Loucy (cell line): ENCODE measurements around the gene ANXA4.

Experiments used
- H2AFZ ChIP-seq: fragments of 200-600 bp; sonication (generic); 2 replicates; pipeline ENCODE4 v1.6.0; 2016; ENCODE audit warnings: antibody characterized with exemption, mild to moderate bottlenecking, low read length, moderate library complexity
- H3F3A ChIP-seq: fragments of 200-600 bp; 2 replicates; pipeline ENCODE4 v1.6.0; 2016; ENCODE audit warnings: antibody characterized with exemption, low read depth, mild to moderate bottlenecking
- H3K27me3 ChIP-seq: fragments of 200-600 bp; sonication (generic); 2 replicates; pipeline ENCODE4 v1.6.1; 2014; ENCODE audit warnings: low read length, mild to moderate bottlenecking; ENCODE audit not compliant: insufficient read depth, poor library complexity, severe bottlenecking
- H3K36me3 ChIP-seq: fragments of 200-600 bp; sonication (generic); 2 replicates; pipeline ENCODE4 v1.6.1; 2016; ENCODE audit warnings: low read length; ENCODE audit not compliant: insufficient read depth
- H3K4me1 ChIP-seq: fragments of 200-600 bp; sonication (generic); 2 replicates; pipeline ENCODE4 v1.5.1; 2014; ENCODE audit warnings: low read length, mild to moderate bottlenecking; ENCODE audit not compliant: insufficient read depth, poor library complexity, severe bottlenecking
- H3K4me2 ChIP-seq: fragments of 200-600 bp; sonication (generic); 2 replicates; pipeline ENCODE4 v1.6.0; 2014; ENCODE audit warnings: antibody characterized with exemption, low read length, low read depth, mild to moderate bottlenecking; ENCODE audit not compliant: poor library complexity, severe bottlenecking
- H3K4me3 ChIP-seq: fragments of 200-600 bp; sonication (generic); 2 replicates; pipeline ENCODE4 v1.5.1; 2014; ENCODE audit warnings: low read length, mild to moderate bottlenecking, mixed read lengths; ENCODE audit not compliant: poor library complexity, severe bottlenecking
- H3K79me2 ChIP-seq: fragments of 200-600 bp; sonication (generic); 2 replicates; pipeline ENCODE4 v1.6.1; 2014; ENCODE audit warnings: low read length; ENCODE audit not compliant: insufficient read depth
- H3K9ac ChIP-seq: fragments of 200-600 bp; sonication (generic); 2 replicates; pipeline ENCODE4 v1.6.0; 2014; ENCODE audit warnings: mild to moderate bottlenecking, low read depth, low read length, moderate library complexity; ENCODE audit not compliant: poor library complexity, severe bottlenecking
- H3K9me2 ChIP-seq: fragments of 200-600 bp; sonication (generic); replicated peaks from 2 replicates; pipeline ENCODE4 v1.6.1; 2016; ENCODE audit warnings: low read depth, low read length, mixed read lengths
- H3K9me3 ChIP-seq: fragments of 200-600 bp; sonication (generic); 2 replicates; pipeline ENCODE4 v1.6.1; 2014; ENCODE audit warnings: mild to moderate bottlenecking, antibody characterized with exemption, low read length, low read depth; ENCODE audit not compliant: insufficient read depth
- H4K20me1 ChIP-seq: fragments of 200-600 bp; sonication (generic); 2 replicates; pipeline ENCODE4 v1.6.0; 2014; ENCODE audit warnings: antibody characterized with exemption, low read length, mild to moderate bottlenecking; ENCODE audit not compliant: insufficient read depth, poor library complexity, severe bottlenecking
- CTCF ChIP-seq: fragments of 200-600 bp; sonication (generic); conservative IDR thresholded peaks from 2 replicates; pipeline ENCODE4 v1.5.1; 2014; ENCODE audit warnings: mild to moderate bottlenecking, antibody characterized with exemption, low read length
- EZH2phosphoT487 ChIP-seq: fragments of 200-600 bp; IDR thresholded peaks from 2 replicates; pipeline ENCODE4 v1.6.1; 2018; ENCODE audit warnings: antibody characterized with exemption, mild to moderate bottlenecking, moderate library complexity, borderline replicate concordance

Gene ANXA4

GRCh38 chr2:69804416-69804815, 62.5 kb downstream of the ANXA4 start:
- H3K9ac ChIP-seq, result no peak overlapping the region
- peak overlapping the region; percentile 66; the same call in 1 of the 2 replicates for H2AFZ ChIP-seq

GRCh38 chr2:69805887-69806286, 64.0 kb downstream of the ANXA4 start:
- TF ChIP-seq CTCF (no peak), EZH2phosphoT487 (no peak)
- Histone ChIP-seq H3K9me3 (no peaks in the 10 kb centered on the region), H3K9me2 (no peaks in the 10 kb centered on the region), H3K79me2 (no peaks in the 10 kb centered on the region), H3K4me1 (peaks cover 12% of the 10 kb centered on the region), H3K4me2 (no peak overlapping the region), H3K27me3 (no peaks in the 10 kb centered on the region), H3K4me3 (no peak overlapping the region), H2AFZ (no peak overlapping the region), H4K20me1 (no peaks in the 10 kb centered on the region), H3K36me3 (no peaks in the 10 kb centered on the region), H3F3A (no peaks in the 10 kb centered on the region), H3K9ac (no peak overlapping the region)

More at GRCh38 chr2:69804416-69804815, 62.5 kb downstream of the ANXA4 start:
- H3K27me3 ChIP-seq, result no peaks in the 10 kb centered on the region
- no peaks in the 10 kb centered on the region for H4K20me1 ChIP-seq
- no peaks in the 10 kb centered on the region for H3F3A ChIP-seq
- H3K4me3 ChIP-seq, result no peak overlapping the region
- H3K79me2 ChIP-seq, result no peaks in the 10 kb centered on the region
- no peaks in the 10 kb centered on the region for H3K9me2 ChIP-seq
- TF ChIP-seq CTCF (no peak), EZH2phosphoT487 (no peak)
- H3K4me1 ChIP-seq, result peaks cover 16% of the 10 kb centered on the region
- no peaks in the 10 kb centered on the region for H3K36me3 ChIP-seq
- no peaks in the 10 kb centered on the region for H3K9me3 ChIP-seq
- peak overlapping the region; percentile 15 for H3K4me2 ChIP-seq

- Histone ChIP-seq H3K36me3 (no peaks in the 10 kb centered on the region), H3F3A (no peaks in the 10 kb centered on the region), H3K4me3 (no peak overlapping the region), H4K20me1 (no peaks in the 10 kb centered on the region), H3K9me3 (no peaks in the 10 kb centered on the region), H3K79me2 (no peaks in the 10 kb centered on the region), H3K9ac (no peak overlapping the region), H3K27me3 (no peaks in the 10 kb centered on the region), H3K4me2 (no peak overlapping the region), H3K9me2 (no peaks in the 10 kb centered on the region), H3K4me1 (peaks cover 12% of the 10 kb centered on the region), H2AFZ (no peak overlapping the region)
- TF ChIP-seq CTCF, result no peak
- no peak for TF ChIP-seq EZH2phosphoT487
Observed at GRCh38 chr2:69807821-69808540, 66.0 kb downstream of the ANXA4 start.
